Measurements from ENCODE around the gene EIF2S2. TPM values are rescaled to one million over a fixed set of nuclear protein-coding genes. Genes with fewer than 3 reads are reported as not detected.
A peak's percentile ranks its signal among the peaks of the same experiment; 100 is the strongest.

Gene EIF2S2
- total and polyA plus RNA-seq, 4 donors = 30.8 to 37.9 (median 31.5) TPM

DNA sequence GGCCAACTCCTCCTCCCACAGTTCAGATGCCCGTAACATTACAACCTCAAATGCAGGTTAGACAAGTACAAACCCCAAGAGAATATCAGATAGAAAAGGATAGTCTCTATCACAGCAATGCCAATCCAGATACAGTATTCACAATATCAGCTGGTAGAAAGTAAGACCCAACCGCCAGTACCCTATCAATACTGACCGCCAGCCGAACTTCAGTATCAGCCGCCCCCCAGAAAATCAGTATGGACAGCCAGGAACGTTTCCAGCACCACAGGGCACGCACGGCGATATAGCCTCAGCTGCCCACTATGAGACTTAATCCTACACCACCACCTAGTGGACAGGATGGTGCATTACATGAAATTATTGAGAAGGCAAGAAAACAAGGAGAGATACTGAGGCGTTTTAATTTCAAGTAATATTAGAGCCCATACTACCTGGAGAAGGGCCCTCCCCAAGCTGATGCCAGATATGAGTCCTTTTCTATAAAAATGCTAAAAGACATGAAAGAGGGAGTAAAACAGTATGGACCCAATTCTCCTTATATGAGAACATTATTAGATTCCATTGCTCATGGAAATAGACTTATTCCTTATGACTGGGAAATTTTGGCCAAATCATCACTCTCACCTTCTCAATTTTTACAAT, 17.6 kb upstream of the EIF2S2 start:
- peak; percentile 59 for DNase-seq (ENCODE audit: low spot score)
- 2% methylated on average over 10 of the region's 10 CpGs for WGBS
- peaks cover 0 to 2% (median 0%) of the 10 kb centered on the region in 4 donors for H3K4me1 ChIP-seq (ENCODE audit: control insufficient read depth in 4 of 4, insufficient read depth in 4 of 4, low read length in 3 of 4)
- TF ChIP-seq RAD21 (IDR thresholded peaks at IDR 0.05) = peak; percentile 95 to 97
- TF ChIP-seq, protein P1, sequence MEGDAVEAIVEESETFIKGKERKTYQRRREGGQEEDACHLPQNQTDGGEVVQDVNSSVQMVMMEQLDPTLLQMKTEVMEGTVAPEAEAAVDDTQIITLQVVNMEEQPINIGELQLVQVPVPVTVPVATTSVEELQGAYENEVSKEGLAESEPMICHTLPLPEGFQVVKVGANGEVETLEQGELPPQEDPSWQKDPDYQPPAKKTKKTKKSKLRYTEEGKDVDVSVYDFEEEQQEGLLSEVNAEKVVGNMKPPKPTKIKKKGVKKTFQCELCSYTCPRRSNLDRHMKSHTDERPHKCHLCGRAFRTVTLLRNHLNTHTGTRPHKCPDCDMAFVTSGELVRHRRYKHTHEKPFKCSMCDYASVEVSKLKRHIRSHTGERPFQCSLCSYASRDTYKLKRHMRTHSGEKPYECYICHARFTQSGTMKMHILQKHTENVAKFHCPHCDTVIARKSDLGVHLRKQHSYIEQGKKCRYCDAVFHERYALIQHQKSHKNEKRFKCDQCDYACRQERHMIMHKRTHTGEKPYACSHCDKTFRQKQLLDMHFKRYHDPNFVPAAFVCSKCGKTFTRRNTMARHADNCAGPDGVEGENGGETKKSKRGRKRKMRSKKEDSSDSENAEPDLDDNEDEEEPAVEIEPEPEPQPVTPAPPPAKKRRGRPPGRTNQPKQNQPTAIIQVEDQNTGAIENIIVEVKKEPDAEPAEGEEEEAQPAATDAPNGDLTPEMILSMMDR (IDR thresholded peaks at IDR 0.05; ENCODE audit: low read depth, low read length, missing input control) = peak; percentile 80
- TF ChIP-seq, protein P2, sequence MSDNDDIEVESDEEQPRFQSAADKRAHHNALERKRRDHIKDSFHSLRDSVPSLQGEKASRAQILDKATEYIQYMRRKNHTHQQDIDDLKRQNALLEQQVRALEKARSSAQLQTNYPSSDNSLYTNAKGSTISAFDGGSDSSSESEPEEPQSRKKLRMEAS (IDR thresholded peaks at IDR 0.05) = no peak
- no peak for TF ChIP-seq FOXA1 (IDR thresholded peaks at IDR 0.05)
- no peak for TF ChIP-seq SP1 (IDR thresholded peaks at IDR 0.05)
- no peak for TF ChIP-seq FOXA2 (IDR thresholded peaks at IDR 0.05)
- no peak for TF ChIP-seq EGR1 (IDR thresholded peaks at IDR 0.05; ENCODE audit: low read depth in 2 of 2)
- no peak for TF ChIP-seq JUND (IDR thresholded peaks at IDR 0.05)
- H3K36me3 ChIP-seq (ENCODE audit: control insufficient read depth in 4 of 4, insufficient read depth in 3 of 4, low read depth in 1 of 4, low read length in 3 of 4) = no peaks in the 10 kb centered on the region
- H3K27me3 ChIP-seq (ENCODE audit: control insufficient read depth in 4 of 4, insufficient read depth in 4 of 4, low read length in 3 of 4) = no peaks in the 10 kb centered on the region
- H3K4me3 ChIP-seq (ENCODE audit: low read depth in 1 of 3, low read length in 3 of 3) = peak overlapping the region in 1 of 3 donors; percentile 26
- peak overlapping the region in 1 of 2 donors; percentile 20 for H3K9ac ChIP-seq (ENCODE audit: low read depth in 1 of 2, low read length in 2 of 2)
- no peaks in the 10 kb centered on the region for H3K9me3 ChIP-seq (ENCODE audit: control insufficient read depth in 4 of 4, low read length in 3 of 4)
- H3K27ac ChIP-seq (ENCODE audit: low read depth in 1 of 2, low read length in 2 of 2) = no peak overlapping the region

DNA sequence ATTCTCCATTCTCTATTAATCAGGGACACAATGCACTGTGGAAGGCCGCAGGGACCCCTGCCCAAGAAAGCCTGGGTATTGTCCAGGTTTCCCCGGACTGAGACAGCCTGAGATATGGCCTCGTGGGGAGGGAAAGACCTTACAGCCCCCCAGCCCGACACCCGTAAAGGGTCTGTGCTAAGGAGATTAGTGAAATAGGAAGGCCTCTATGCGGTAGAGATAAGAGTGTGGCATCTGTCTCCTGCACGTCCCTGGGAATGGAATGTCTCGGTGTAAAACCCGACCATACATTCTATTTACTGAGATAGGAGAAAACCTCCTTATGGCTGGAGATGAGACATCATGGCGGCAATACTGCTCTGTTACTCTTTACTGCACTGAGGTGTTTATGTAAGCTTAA, 15.7 kb upstream of the EIF2S2 start:
- 85% methylated on average over 10 of the region's 10 CpGs for WGBS
- H3K4me1 ChIP-seq (ENCODE audit: control insufficient read depth in 4 of 4, insufficient read depth in 4 of 4, low read length in 3 of 4) = peaks cover 0 to 2% (median 0%) of the 10 kb centered on the region in 4 donors
- no peaks in the 10 kb centered on the region for H3K27me3 ChIP-seq (ENCODE audit: control insufficient read depth in 4 of 4, insufficient read depth in 4 of 4, low read length in 3 of 4)
- no peak for DNase-seq (ENCODE audit: low spot score)
- H3K9ac ChIP-seq (ENCODE audit: low read depth in 1 of 2, low read length in 2 of 2) = no peak overlapping the region
- no peaks in the 10 kb centered on the region for H3K9me3 ChIP-seq (ENCODE audit: control insufficient read depth in 4 of 4, low read length in 3 of 4)
- no peak overlapping the region for H3K27ac ChIP-seq (ENCODE audit: low read depth in 1 of 2, low read length in 2 of 2)
- no peak for TF ChIP-seq FOXA2 (IDR thresholded peaks at IDR 0.05)
- TF ChIP-seq ZBTB33 (IDR thresholded peaks at IDR 0.05) = no peak
- H3K4me3 ChIP-seq (ENCODE audit: low read depth in 1 of 3, low read length in 3 of 3) = no peak overlapping the region
- H3K36me3 ChIP-seq (ENCODE audit: control insufficient read depth in 4 of 4, insufficient read depth in 3 of 4, low read depth in 1 of 4, low read length in 3 of 4) = no peaks in the 10 kb centered on the region

DNA sequence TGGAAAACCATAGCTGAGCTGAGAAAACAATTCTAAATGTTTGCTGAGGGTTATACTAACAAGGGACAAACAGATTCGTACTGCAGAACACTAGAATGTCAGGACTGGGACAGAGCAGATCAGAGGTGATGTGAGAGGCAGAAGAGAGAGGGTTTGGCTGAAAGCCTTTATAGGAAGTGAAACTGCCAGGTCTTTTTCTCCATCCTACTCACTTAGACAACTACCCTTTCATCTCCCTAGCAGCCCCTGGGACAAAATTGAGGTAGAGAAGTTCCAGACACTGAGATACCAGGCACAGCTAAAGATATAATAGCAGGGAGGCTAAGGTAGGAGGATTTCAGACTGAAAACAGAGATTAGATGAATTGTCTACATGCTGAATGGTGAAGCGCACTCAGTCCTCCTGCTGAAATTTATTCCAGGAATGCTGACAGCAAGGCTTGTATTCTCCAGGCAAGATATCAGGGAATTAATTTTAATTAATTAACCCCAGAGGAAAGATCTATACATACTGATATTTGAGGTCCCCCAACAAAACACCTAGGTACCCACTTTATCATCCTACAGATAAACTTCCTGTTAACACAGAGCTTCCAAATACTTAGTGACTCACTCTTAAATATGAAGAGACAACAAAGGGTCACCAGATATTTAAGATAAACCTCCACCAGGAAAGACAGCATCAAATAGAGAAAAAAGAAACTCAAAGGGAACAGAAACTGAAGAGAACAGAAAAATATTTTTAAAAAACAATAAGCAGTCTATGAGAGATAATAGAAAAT, 12.6 kb upstream of the EIF2S2 start:
- Histone ChIP-seq H3K9ac (ENCODE audit: low read depth in 1 of 2, low read length in 2 of 2) (no peak overlapping the region), H3K27me3 (ENCODE audit: control insufficient read depth in 4 of 4, insufficient read depth in 4 of 4, low read length in 3 of 4) (no peaks in the 10 kb centered on the region), H3K27ac (ENCODE audit: low read depth in 1 of 2, low read length in 2 of 2) (no peak overlapping the region), H3K4me1 (ENCODE audit: control insufficient read depth in 4 of 4, insufficient read depth in 4 of 4, low read length in 3 of 4) (peaks cover 0 to 2% (median 0%) of the 10 kb centered on the region in 4 donors), H3K4me3 (ENCODE audit: low read depth in 1 of 3, low read length in 3 of 3) (no peak overlapping the region), H3K9me3 (ENCODE audit: control insufficient read depth in 4 of 4, low read length in 3 of 4) (no peaks in the 10 kb centered on the region), H3K36me3 (ENCODE audit: control insufficient read depth in 4 of 4, insufficient read depth in 3 of 4, low read depth in 1 of 4, low read length in 3 of 4) (no peaks in the 10 kb centered on the region)
- DNase-seq (ENCODE audit: low spot score) = no peak
- WGBS = 65% methylated on average over 2 of the region's 2 CpGs
- no peak for TF ChIP-seq HNF4A (conservative IDR thresholded peaks at IDR 0.05)
- no peak for TF ChIP-seq RXRA (IDR thresholded peaks at IDR 0.05)
- no peak for TF ChIP-seq ZBTB33 (IDR thresholded peaks at IDR 0.05)
- TF ChIP-seq, protein P1 (IDR thresholded peaks at IDR 0.05; ENCODE audit: low read depth, low read length, missing input control) = no peak
- TF ChIP-seq, protein P2 (IDR thresholded peaks at IDR 0.05) = no peak
- TF ChIP-seq YY1 (IDR thresholded peaks at IDR 0.05) = no peak

Measured in liver (tissue), 9 donors.